HG02943 (cell line): ENCODE results near the gene PCNX1.

Source experiments
- ATAC-seq: cut with Tn5 transposase; IDR thresholded peaks from one replicate; pipeline ENCODE4 v1.9.1; 2021; ENCODE audit warnings: mild to moderate bottlenecking, low read depth, moderate library complexity; ENCODE audit not compliant: unreplicated experiment

PCNX1 gene

GRCh38 chr14:70887737-70888499, 19.3 kb upstream of the PCNX1 start:
- no peak for ATAC-seq

- ATAC-seq, result no peak
Measured at GRCh38 chr14:70888681-70889175, 18.5 kb upstream of the PCNX1 start.

GRCh38 chr14:70889555-70889954, 17.7 kb upstream of the PCNX1 start:
- no peak for ATAC-seq

GRCh38 chr14:70890826-70891659, 16.2 kb upstream of the PCNX1 start:
- ATAC-seq, result no peak

- ATAC-seq, result no peak
Measured at GRCh38 chr14:70891737-70892136, 15.5 kb upstream of the PCNX1 start.

GRCh38 chr14:70893062-70893845, 14.0 kb upstream of the PCNX1 start:
- ATAC-seq, result no peak

- no peak for ATAC-seq
Measured at GRCh38 chr14:70893858-70894291, 13.4 kb upstream of the PCNX1 start.

GRCh38 chr14:70894868-70895267, 12.4 kb upstream of the PCNX1 start:
- ATAC-seq, result no peak

GRCh38 chr14:70896317-70896716, 10.9 kb upstream of the PCNX1 start:
- ATAC-seq, result no peak

GRCh38 chr14:70896981-70897380, 10.3 kb upstream of the PCNX1 start:
- no peak for ATAC-seq

- no peak for ATAC-seq
Measured at GRCh38 chr14:70897464-70897863, 9.8 kb upstream of the PCNX1 start.

GRCh38 chr14:70898111-70898745, 9.0 kb upstream of the PCNX1 start:
- ATAC-seq, result no peak

- ATAC-seq, result no peak
Measured at GRCh38 chr14:70901269-70901668, 6.0 kb upstream of the PCNX1 start.

- ATAC-seq, result no peak
Measured at GRCh38 chr14:70902184-70902583, 5.1 kb upstream of the PCNX1 start.

GRCh38 chr14:70904373-70904772, 2.9 kb upstream of the PCNX1 start:
- no peak for ATAC-seq

GRCh38 chr14:70905301-70905700, 2.0 kb upstream of the PCNX1 start:
- ATAC-seq, result no peak

- no peak for ATAC-seq
Measured at GRCh38 chr14:70906793-70907175, 475 bp upstream of the PCNX1 start.

- ATAC-seq, result peak; percentile 30
Measured at GRCh38 chr14:70907996-70908934, 1.0 kb downstream of the PCNX1 start.

GRCh38 chr14:70908935-70909641, 1.8 kb downstream of the PCNX1 start:
- no peak for ATAC-seq
